ENCODE results near the gene MGAT3.

- TF ChIP-seq YY1 (IDR thresholded peaks at IDR 0.05; ENCODE audit: insufficient read depth, insufficient read length) (no peak), ZNF274 (IDR thresholded peaks at IDR 0.05; ENCODE audit: low read depth, low read length) (no peak)
These were observed 9.6 kb downstream of the MGAT3 start for GRCh38 chr22:39466228-39467006.

Measured in NT2/D1 (cell line).